ENCODE results near the gene OR8H3. TPM values are rescaled to one million over a fixed set of nuclear protein-coding genes. Genes with fewer than 3 reads are reported as not detected.

The OR8H3 gene
- total RNA-seq, 2 experiments from 2014 or later: not detected

DNA sequence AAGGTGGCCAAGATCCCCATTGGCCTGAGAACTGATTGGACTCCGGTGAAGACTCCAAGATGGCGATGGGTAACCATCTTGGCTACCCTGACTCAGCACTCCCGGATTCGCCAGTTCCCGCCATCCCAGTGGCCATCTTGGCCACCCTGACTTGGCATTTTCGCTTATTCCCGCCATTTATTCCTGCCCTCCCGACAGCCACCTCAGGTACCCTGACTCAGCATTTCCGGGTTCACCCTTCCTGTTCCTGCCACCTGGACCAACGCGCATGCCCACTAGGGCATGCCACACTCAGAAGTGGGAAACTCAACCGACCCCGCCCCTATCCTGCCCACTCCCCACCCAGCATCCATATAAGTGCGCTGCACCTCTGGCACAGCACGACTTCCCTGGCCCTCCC is 30.2 kb downstream of the OR8H3 start:
- no peak overlapping the region for H3K27ac ChIP-seq (ENCODE audit: low read depth in 1 of 2, low read length in 2 of 2)
- H3K4me3 Mint-ChIP-seq: no peak overlapping the region
- H3K4me1 ChIP-seq (ENCODE audit: insufficient read depth, low read length): no peaks in the 10 kb centered on the region
- no peaks in the 10 kb centered on the region for H3K36me3 Mint-ChIP-seq (ENCODE audit: low read depth)
- H3K27ac Mint-ChIP-seq: no peak overlapping the region
- no peak for ATAC-seq (ENCODE audit: poor library complexity)
- no peaks in the 10 kb centered on the region for H3K27me3 Mint-ChIP-seq
- POLR2A ChIA-PET: no interaction called here
- H3K36me3 ChIP-seq (ENCODE audit: insufficient read depth, low read length): no peaks in the 10 kb centered on the region
- H3K4me3 ChIP-seq (ENCODE audit: low read length): no peak overlapping the region
- peaks cover 5 to 24% of the 10 kb centered on the region in 2 experiments for H3K9me3 ChIP-seq (ENCODE audit: control insufficient read depth in 1 of 2, insufficient read depth in 1 of 2, low read length in 2 of 2)
- no peaks in the 10 kb centered on the region for H3K4me1 Mint-ChIP-seq (ENCODE audit: low read depth)
- no peak for DNase-seq
- CTCF ChIA-PET: no interaction called here
- no peaks in the 10 kb centered on the region for H3K27me3 ChIP-seq (ENCODE audit: control insufficient read depth in 1 of 2, insufficient read depth in 2 of 2, low read length in 2 of 2)
- H3K9me3 Mint-ChIP-seq: peaks cover 30% of the 10 kb centered on the region
- TF ChIP-seq, protein P1, sequence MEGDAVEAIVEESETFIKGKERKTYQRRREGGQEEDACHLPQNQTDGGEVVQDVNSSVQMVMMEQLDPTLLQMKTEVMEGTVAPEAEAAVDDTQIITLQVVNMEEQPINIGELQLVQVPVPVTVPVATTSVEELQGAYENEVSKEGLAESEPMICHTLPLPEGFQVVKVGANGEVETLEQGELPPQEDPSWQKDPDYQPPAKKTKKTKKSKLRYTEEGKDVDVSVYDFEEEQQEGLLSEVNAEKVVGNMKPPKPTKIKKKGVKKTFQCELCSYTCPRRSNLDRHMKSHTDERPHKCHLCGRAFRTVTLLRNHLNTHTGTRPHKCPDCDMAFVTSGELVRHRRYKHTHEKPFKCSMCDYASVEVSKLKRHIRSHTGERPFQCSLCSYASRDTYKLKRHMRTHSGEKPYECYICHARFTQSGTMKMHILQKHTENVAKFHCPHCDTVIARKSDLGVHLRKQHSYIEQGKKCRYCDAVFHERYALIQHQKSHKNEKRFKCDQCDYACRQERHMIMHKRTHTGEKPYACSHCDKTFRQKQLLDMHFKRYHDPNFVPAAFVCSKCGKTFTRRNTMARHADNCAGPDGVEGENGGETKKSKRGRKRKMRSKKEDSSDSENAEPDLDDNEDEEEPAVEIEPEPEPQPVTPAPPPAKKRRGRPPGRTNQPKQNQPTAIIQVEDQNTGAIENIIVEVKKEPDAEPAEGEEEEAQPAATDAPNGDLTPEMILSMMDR (IDR thresholded peaks at IDR 0.05): no peak
- intact Hi-C loops (cut with DNase I, micrococcal nuclease): no loop called here

DNA sequence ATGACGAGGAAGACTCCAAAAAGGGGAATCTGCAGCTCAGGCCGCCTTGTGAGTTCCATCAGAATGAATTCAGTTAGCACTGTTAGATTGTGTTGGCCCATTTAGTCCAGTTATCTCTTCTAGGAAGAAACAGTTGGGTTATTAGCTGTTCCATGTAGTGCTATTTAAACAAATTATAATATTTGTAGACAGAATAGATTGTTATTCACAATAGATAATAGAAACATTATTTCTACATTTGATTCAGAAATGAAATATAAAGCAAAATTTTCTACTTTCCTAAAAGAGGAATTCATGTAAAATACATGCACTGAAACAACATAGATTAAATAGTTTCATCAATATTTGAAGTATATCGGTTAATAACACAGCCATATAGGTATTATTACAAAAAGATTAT is 38.0 kb downstream of the OR8H3 start, which contains the start of gene OR8K5:
Gene OR8K5 (minus strand): TSS at position 101 of the 400 bp plus-strand sequence. CDS start 0 bp downstream, at position 101.
- H3K36me3 ChIP-seq (ENCODE audit: insufficient read depth, low read length): no peaks in the 10 kb centered on the region
- no peak within 1 kb of the TSS for H3K4me3 ChIP-seq (ENCODE audit: low read length)
- Mint-ChIP-seq H3K27ac (no peak within 1 kb of the TSS), H3K27me3 (no peaks in the 10 kb centered on the region), H3K4me3 (no peak within 1 kb of the TSS), H3K9me3 (peaks cover 25% of the 10 kb centered on the region), H3K4me1 (ENCODE audit: low read depth) (no peaks in the 10 kb centered on the region), H3K36me3 (ENCODE audit: low read depth) (no peaks in the 10 kb centered on the region)
- intact Hi-C loops (cut with DNase I, micrococcal nuclease): no loop called here
- no peaks in the 10 kb centered on the region for H3K4me1 ChIP-seq (ENCODE audit: insufficient read depth, low read length)
- TF ChIP-seq, protein P1 (IDR thresholded peaks at IDR 0.05): no peak
- DNase-seq (no peak), ATAC-seq (ENCODE audit: poor library complexity) (no peak)
- CTCF ChIA-PET: no interaction called here
- H3K9me3 ChIP-seq (ENCODE audit: control insufficient read depth in 1 of 2, insufficient read depth in 1 of 2, low read length in 2 of 2): peaks cover 0 to 7% of the 10 kb centered on the region in 2 experiments
- POLR2A ChIA-PET: interaction anchor here (0.6 kb wide), 1 partner anchor 8 kb away, joined by 3 read pairs; no protein-coding TSS in a partner anchor
- H3K27ac ChIP-seq (ENCODE audit: low read depth in 1 of 2, low read length in 2 of 2): no peak within 1 kb of the TSS
- no peaks in the 10 kb centered on the region for H3K27me3 ChIP-seq (ENCODE audit: control insufficient read depth in 1 of 2, insufficient read depth in 2 of 2, low read length in 2 of 2)

DNA sequence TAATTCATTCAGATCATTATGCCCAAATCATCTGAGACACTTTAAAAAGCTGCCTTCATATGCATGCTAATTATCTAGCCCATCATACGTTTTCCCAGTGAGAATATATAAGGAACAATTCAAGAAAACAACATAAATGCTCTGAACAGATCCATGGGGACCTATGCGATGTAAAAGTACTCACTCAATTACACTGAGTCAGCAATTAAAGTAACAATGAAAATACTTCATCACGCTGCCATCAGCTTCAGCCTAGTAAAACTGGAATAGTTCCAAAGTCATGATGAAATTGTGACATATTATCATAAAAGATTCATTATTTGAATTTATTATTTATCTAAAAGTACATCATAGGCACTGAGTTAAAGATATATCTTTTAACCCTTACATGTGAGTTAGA is 41.6 kb downstream of the OR8H3 start:
- CTCF ChIA-PET: no interaction called here
- no peak overlapping the region for H3K27ac Mint-ChIP-seq

More for the DNA sequence above, 41.6 kb downstream of the OR8H3 start:
- POLR2A ChIA-PET: no interaction called here
- DNase-seq: no peak
- Histone ChIP-seq H3K36me3 (ENCODE audit: insufficient read depth, low read length) (no peaks in the 10 kb centered on the region), H3K27ac (ENCODE audit: low read depth in 1 of 2, low read length in 2 of 2) (no peak overlapping the region), H3K27me3 (ENCODE audit: control insufficient read depth in 1 of 2, insufficient read depth in 2 of 2, low read length in 2 of 2) (no peaks in the 10 kb centered on the region), H3K4me1 (ENCODE audit: insufficient read depth, low read length) (no peaks in the 10 kb centered on the region), H3K9me3 (ENCODE audit: control insufficient read depth in 1 of 2, insufficient read depth in 1 of 2, low read length in 2 of 2) (peaks cover 0 to 7% of the 10 kb centered on the region in 2 experiments), H3K4me3 (ENCODE audit: low read length) (no peak overlapping the region)
- intact Hi-C loops (cut with DNase I, micrococcal nuclease): no loop called here
- peaks cover 21% of the 10 kb centered on the region for H3K9me3 Mint-ChIP-seq
- no peak for ATAC-seq (ENCODE audit: poor library complexity)
- TF ChIP-seq, protein P1 (IDR thresholded peaks at IDR 0.05): no peak
- H3K27me3 Mint-ChIP-seq: no peaks in the 10 kb centered on the region
- H3K4me1 Mint-ChIP-seq (ENCODE audit: low read depth): no peaks in the 10 kb centered on the region
- no peaks in the 10 kb centered on the region for H3K36me3 Mint-ChIP-seq (ENCODE audit: low read depth)
- no peak overlapping the region for H3K4me3 Mint-ChIP-seq
